GM21515 (cell line): ENCODE data around the gene POLE.
"Not testable (repeated sequence)": the region's sequence is repeated elsewhere in the genome, so short reads cannot be mapped to it uniquely, and the experiment has no call there.

Experiments used
- ATAC-seq: cut with Tn5 transposase; IDR thresholded peaks from one replicate; pipeline ENCODE4 v1.9.1; 2021; ENCODE audit not compliant: unreplicated experiment

The POLE gene

GRCh38 chr12:132719141-132719953 lies 32.2 kb upstream of the POLE start:
- no peak for ATAC-seq

DNA sequence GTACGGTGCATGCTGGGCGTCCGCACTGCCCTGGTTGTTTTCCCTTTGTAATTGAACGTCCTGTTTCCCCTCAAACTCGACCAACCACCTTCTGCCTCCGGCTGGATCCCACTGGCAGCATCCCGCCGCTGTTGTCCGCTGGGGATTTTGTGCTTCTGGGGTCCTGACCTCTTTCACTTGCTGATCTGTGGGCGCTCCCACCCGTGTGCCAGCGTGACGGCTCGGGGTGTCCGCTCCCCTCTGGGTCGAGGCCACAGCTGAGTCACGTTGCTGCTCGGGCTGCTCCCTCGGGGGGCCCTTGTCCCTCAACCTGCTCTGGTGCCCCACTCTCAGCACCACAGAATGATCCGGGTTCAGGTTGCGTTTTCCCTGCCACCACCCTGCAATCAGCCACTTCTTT lies 31.5 kb upstream of the POLE start:
- no peak for ATAC-seq

DNA sequence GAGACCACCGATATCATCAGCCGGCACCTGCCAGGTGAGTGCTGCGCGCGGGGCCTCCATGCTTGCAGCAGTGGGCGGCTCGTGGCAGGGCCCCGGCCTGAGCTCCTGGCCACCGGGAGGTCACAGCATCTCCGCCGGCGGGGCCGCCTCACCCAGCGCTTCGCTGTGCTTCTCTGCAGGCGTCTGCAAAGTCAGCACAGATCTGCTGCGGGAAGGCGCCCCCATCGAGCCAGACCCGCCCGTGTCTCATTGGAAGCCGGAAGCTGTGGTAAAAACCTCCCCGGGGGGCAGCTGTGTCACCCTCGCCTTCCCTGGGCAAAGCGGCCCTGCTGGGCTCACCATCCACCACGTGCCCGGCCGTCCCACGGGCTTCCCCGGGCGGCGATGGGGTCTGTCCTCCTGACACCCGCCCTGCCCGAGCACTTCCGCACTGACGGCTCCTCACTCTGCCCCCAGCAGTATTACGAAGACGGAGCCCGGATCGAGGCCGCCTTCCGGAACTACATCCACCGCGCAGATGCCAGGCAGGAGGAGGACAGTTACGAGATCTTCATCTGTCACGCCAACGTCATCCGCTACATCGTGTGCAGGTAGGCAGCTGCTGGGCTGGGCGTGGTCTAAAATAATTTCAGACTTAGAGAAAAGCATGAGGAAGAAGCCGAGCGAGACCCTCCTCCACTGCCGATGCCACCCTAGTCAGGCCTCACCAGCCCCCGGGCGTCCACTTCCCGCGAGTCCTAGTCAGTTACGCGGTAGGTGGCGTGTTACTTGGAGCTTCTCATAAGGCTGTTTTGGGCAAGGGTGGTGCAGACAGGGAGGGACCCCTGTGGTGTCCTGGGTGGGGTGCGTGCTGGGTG lies 30.6 kb upstream of the POLE start:
- no peak for ATAC-seq

DNA sequence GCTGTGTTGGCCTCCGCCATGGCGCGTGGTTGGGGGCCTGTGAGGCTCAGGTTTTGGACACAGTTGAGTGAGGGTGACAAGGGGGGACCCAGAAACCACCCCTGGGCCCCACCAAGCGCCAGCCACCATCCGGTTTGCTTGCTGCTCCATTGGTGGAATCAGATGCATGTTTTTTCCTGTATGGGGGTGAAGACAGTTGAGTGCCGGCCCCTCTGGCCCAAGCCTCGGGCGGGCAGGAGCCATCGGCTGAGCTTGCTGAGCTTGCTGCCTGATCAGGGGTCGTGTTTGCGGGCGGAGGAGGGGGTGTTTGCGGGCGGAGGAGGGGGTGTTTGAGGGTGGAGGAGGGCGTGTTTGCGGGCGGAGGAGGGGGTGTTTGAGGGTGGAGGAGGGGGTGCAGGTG lies 29.9 kb upstream of the POLE start:
- ATAC-seq: no peak

GRCh38 chr12:132716356-132716755 lies 29.2 kb upstream of the POLE start:
- ATAC-seq: no peak

DNA sequence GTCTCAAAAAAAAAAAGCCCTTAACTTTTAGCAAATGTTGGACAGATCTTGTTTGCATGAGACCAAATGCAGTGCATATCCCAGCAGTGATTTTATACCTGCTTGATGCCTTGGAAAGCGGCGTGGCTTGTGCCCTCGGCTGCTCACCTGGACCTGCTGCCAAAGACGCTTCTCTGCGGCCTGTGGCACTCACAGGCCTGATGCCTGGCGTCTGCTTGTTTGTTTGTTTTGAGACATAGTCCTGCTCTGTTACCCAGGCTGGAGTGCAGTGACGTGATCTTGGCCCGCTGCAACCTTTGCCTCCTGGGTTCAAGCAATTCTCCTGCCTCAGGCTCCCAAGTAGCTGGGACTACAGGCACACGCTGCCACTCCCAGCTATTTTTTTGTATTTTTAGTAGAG lies 28.7 kb upstream of the POLE start:
- no peak for ATAC-seq

DNA sequence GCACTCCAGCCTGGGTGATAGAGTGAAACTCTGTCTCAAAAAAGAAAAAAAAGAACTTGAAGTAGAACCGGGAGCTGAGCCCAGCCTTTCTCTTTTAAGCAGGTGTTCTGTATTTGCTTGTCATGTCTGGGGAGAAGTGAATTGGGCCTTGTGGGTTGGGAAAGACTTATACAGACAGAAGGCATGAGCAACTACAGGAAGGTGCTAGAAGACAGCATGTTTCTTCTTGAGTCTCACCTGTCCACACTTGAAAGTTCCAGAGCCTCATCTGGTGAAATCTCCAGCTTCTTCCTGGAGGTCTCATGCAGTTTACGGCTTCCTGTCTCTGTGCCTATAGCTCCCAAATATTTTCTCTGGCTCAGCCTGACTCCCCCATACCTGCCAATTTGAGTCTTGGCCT lies 26.0 kb upstream of the POLE start:
- no peak for ATAC-seq

GRCh38 chr12:132711080-132711843 lies 24.1 kb upstream of the POLE start:
- ATAC-seq: peak; percentile 22

- ATAC-seq: peak; percentile 87
These were observed 23.4 kb upstream of the POLE start, which contains the start of gene PGAM5 for GRCh38 chr12:132710405-132711079. TSS of gene PGAM5 (plus strand) at chr12:132710842. CDS start at chr12:132710877, 35 bp downstream.

GRCh38 chr12:132710043-132710404 lies 22.9 kb upstream of the POLE start:
- ATAC-seq: peak; percentile 31

DNA sequence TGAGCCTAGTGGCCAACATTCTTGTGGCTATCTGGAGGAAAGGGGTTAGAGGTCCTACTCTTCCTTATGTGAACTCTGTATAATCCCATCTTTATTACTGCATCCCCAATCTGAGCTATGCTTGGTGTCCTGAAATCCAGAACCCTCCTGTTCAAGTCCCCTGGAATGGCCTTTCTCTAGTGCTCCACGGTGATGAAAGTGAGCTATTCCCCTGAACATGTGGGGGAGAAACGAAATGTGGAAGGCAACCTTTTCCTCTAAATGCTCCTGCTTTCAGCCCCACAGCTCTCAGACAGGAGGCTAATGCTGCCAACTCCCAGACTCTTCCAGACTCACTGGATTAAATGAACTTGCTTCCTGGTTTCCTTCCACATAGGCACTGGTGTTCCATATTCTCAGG lies 21.0 kb upstream of the POLE start:
- no peak for ATAC-seq

DNA sequence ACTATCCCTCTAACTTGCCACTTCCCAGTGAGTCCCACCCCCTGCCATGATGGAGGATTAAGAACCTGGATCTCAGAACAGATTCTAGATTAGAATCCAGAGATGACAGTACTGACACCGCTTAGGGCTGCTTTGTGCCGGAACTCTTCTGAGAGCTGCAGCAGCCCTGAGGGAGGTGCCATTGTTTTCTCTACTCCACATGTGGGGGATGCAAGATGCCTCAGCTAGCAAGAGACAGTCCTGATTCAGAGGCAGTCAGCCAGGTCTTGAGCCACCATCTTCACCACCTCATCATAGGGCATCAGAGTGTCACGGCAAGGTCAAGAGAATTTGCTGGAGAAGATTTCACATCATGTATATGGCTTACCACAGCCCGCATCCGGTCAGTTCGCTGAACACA lies 20.1 kb upstream of the POLE start:
- ATAC-seq: no peak

DNA sequence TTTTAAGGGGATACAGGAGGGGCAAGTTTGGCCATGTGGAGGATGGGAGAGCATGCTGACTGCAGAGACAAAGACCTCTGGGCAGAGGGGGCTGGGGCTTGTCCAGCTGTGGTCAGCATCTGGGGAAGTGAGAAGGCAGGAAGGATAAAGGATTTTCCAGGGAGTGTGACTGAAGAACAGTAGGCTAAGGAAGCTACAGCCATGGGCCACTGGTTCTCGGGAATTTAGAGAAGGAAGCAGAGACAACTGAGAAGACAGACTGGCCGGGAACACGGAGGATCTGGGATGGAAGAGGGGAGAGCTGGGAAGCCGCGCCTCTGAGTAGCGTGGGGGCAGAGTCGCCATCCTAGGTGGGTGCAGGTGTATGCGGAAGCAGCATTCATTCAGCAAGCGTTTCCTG lies 16.5 kb upstream of the POLE start:
- ATAC-seq: no peak

DNA sequence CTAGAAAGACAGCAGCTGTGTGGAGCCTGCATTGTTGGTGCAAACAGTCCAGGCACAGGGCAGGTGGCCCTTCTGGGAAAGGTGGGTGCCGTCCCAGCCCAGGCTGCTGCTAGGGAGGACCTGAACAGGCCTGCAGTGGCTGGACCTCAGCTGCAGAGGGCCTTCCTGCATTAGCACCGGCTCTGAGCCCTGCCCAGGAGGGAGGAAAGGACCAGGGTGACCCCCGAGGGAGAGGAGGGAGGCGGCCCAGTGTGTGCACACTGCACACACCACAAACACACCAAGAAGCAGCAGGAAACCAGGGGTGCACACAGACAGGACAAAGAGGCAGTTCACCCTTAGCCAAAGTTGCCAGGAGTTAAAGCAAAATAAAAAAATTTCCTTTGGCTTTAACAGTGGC lies 15.5 kb upstream of the POLE start:
- no peak for ATAC-seq

DNA sequence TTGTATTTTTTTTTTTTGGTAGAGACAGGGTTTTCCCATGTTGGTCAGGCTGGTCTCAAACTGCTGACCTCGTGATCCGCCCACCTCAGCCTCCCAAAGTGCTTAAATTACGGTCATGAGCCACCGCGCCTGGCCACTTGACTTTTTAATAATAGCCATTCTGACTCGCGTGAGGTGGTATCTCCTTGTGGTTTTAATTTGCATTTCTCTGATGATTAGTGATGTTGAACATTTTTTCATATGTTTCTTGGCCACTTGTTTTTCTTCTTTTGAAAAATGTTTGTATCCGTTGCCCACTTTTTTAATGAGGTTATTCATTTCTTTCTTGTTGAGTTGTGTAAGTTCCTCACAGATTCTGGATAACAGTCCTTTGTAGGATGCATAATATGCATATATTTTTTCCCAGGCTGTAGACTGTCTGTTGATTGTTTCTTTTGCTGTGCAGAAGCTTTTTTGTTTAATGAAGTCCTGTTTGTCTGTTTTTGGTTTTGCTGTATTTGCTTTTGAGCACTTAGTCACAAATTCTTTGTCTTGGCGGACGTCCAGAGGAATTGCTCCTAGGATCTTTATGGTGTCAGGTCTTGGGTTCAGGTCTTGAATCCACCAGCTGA lies 13.2 kb upstream of the POLE start:
- ATAC-seq: no peak

DNA sequence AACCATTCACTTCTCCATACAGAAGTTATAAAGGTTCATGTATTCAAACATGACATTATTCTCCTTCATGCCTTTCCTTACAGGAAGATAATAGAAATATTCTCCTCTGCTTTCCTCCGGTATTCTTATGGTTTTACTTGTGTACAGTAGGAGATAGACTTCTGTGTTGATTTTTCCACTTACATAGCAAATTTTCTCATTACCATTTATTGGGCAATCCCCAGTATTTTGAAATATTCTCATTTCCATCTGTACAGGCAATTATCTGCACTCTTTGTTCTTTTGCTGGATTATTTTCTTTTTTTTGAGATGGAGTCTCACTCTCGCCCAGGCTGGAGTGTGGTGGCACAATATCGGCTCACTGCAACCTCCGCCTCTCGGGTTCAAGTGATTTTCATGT lies 11.2 kb upstream of the POLE start:
- no peak for ATAC-seq

- no peak for ATAC-seq
These were observed 8.3 kb upstream of the POLE start for GRCh38 chr12:132695431-132695830.

- not testable (repeated sequence) for ATAC-seq
These were observed 7.7 kb upstream of the POLE start for GRCh38 chr12:132694888-132695287.

- not testable (repeated sequence) for ATAC-seq
These were observed 4.9 kb upstream of the POLE start for GRCh38 chr12:132692030-132692429.

- no peak for ATAC-seq
These were observed 3.0 kb upstream of the POLE start for GRCh38 chr12:132690112-132690511.
